ENCODE measurements around the gene SCNM1. TPM values are rescaled to one million over a fixed set of nuclear protein-coding genes. Genes with fewer than 3 reads are reported as not detected.
"Not testable (repeated sequence)": the region's sequence is repeated elsewhere in the genome, so short reads cannot be mapped to it uniquely, and the experiment has no call there.

Gene SCNM1
- total RNA-seq, 1 donor from 2014 or later = 34.9 TPM

- TF ChIP-seq CTCF (IDR thresholded peaks at IDR 0.05; ENCODE audit: unreplicated experiment) = no peak
- Mint-ChIP-seq H3K4me3 (peak within 1 kb of the TSS; percentile 99), H3K27ac (peak within 1 kb of the TSS; percentile 100)
Observed at GRCh38 chr1:151189637-151190445, 23.9 kb downstream of the SCNM1 start, which contains the start of gene VPS72. TSS of gene VPS72 (minus strand) at chr1:151190197. CDS start at chr1:151190121, 76 bp downstream.

GRCh38 chr1:151192047-151192446, 26.1 kb downstream of the SCNM1 start:
- Mint-ChIP-seq H3K9me3 (no peaks in the 10 kb centered on the region), H3K4me3 (no peak overlapping the region), H3K27ac (no peak overlapping the region), H3K36me3 (peaks cover 2% of the 10 kb centered on the region), H3K4me1 (peaks cover 24% of the 10 kb centered on the region), H3K27me3 (ENCODE audit: low read depth) (peaks cover 4% of the 10 kb centered on the region)
- DNase-seq (ENCODE audit: low spot score in 2 of 2, unreplicated experiment in 2 of 2) = no peak
- no peak for TF ChIP-seq CTCF (IDR thresholded peaks at IDR 0.05; ENCODE audit: unreplicated experiment)

More at GRCh38 chr1:151189637-151190445, 23.9 kb downstream of the SCNM1 start, which contains the start of gene VPS72:
- peaks cover 4% of the 10 kb centered on the region for H3K27me3 Mint-ChIP-seq (ENCODE audit: low read depth)
- H3K36me3 Mint-ChIP-seq = peaks cover 10% of the 10 kb centered on the region
- H3K9me3 Mint-ChIP-seq = no peaks in the 10 kb centered on the region
- DNase-seq (ENCODE audit: low spot score in 2 of 2, unreplicated experiment in 2 of 2) = peak; percentile 74 to 82
- peaks cover 19% of the 10 kb centered on the region for H3K4me1 Mint-ChIP-seq

GRCh38 chr1:151193304-151193703, 27.4 kb downstream of the SCNM1 start:
- Mint-ChIP-seq H3K9me3 (no peaks in the 10 kb centered on the region), H3K27ac (no peak overlapping the region), H3K4me3 (no peak overlapping the region), H3K4me1 (peaks cover 27% of the 10 kb centered on the region), H3K27me3 (ENCODE audit: low read depth) (peaks cover 4% of the 10 kb centered on the region), H3K36me3 (peaks cover under 1% of the 10 kb centered on the region)
- no peak for TF ChIP-seq CTCF (IDR thresholded peaks at IDR 0.05; ENCODE audit: unreplicated experiment)
- DNase-seq (ENCODE audit: low spot score in 2 of 2, unreplicated experiment in 2 of 2) = no peak

- Mint-ChIP-seq H3K9me3 (no peaks in the 10 kb centered on the region), H3K4me1 (peaks cover 22% of the 10 kb centered on the region), H3K4me3 (no peak overlapping the region), H3K36me3 (no peaks in the 10 kb centered on the region), H3K27me3 (ENCODE audit: low read depth) (peaks cover 4% of the 10 kb centered on the region), H3K27ac (peak overlapping the region; percentile 1)
- no peak for DNase-seq (ENCODE audit: low spot score in 2 of 2, unreplicated experiment in 2 of 2)
- TF ChIP-seq CTCF (IDR thresholded peaks at IDR 0.05; ENCODE audit: unreplicated experiment) = no peak
Observed at GRCh38 chr1:151193856-151194255, 27.9 kb downstream of the SCNM1 start.

GRCh38 chr1:151194894-151195594, 29.1 kb downstream of the SCNM1 start:
- not testable (repeated sequence) for H3K27me3 Mint-ChIP-seq (ENCODE audit: low read depth); DNase-seq (ENCODE audit: low spot score in 2 of 2, unreplicated experiment in 2 of 2); H3K4me3 Mint-ChIP-seq; H3K36me3 Mint-ChIP-seq; H3K9me3 Mint-ChIP-seq
- H3K27ac Mint-ChIP-seq = peak overlapping the region; percentile 78
- peaks cover 27% of the 10 kb centered on the region for H3K4me1 Mint-ChIP-seq

- no peaks in the 10 kb centered on the region for H3K9me3 Mint-ChIP-seq
- H3K4me3 Mint-ChIP-seq = peak overlapping the region; percentile 24
- peaks cover 2% of the 10 kb centered on the region for H3K27me3 Mint-ChIP-seq (ENCODE audit: low read depth)
- peak; percentile 38 for TF ChIP-seq CTCF (IDR thresholded peaks at IDR 0.05; ENCODE audit: unreplicated experiment)
- no peak for DNase-seq (ENCODE audit: low spot score in 2 of 2, unreplicated experiment in 2 of 2)
- peaks cover 32% of the 10 kb centered on the region for H3K4me1 Mint-ChIP-seq
- peak overlapping the region; percentile 87 for H3K27ac Mint-ChIP-seq
- no peaks in the 10 kb centered on the region for H3K36me3 Mint-ChIP-seq
Observed at GRCh38 chr1:151196292-151196800, 30.4 kb downstream of the SCNM1 start.
